NCI-H2196 (cell line): ENCODE results near the gene TRAK1.
"Not testable (repeated sequence)": the region's sequence is repeated elsewhere in the genome, so short reads cannot be mapped to it uniquely, and the experiment has no call there.

Experiments
- DNase-seq: peaks from one replicate; lab custom pipeline; 2025; ENCODE audit not compliant: unreplicated experiment; lab: John Stamatoyannopoulos, UW

TRAK1 gene

GRCh38 chr3:42095540-42095939 is 4.4 kb downstream of the TRAK1 start:
- no peak for DNase-seq

GRCh38 chr3:42096796-42097565 is 5.8 kb downstream of the TRAK1 start:
- no peak for DNase-seq

DNA sequence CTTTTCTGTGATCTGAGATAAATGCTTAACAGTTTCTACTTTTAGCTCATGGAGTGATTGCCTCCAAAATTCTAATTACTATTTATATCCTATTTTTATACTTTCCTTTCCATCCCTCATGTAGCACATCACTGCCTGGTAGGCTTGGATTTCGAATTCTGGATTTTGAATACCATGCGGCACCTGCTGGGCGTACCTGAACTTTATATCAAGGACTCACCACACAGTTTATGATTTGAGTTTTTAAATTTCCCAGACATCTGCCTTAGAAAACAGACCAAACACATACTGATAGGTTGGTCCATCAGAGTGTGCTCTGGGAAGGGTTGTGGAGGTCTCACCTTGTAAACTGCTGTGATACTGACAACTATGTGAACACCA is 6.4 kb downstream of the TRAK1 start:
- DNase-seq, result no peak

DNA sequence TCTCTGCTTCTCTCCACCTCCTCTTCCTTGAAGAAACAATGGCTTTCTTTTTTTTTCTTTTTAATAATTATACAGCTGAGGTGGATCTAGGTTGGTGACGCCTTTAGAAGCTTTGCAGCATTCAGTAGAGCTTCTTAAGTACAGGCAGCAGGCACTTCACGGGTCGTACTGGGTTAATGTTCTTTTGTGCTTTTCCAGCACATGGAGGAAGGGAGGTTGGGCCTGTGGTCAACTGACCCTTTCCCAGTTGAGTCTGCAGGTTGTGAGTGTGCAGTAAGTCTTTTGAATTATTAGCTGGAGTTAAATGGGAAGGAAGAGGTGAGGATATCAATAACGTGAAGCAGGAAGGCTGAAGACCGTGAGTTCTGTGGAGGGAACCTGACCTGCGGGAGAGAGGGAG is 7.0 kb downstream of the TRAK1 start:
- no peak for DNase-seq

GRCh38 chr3:42099020-42099765 is 8.0 kb downstream of the TRAK1 start:
- no peak for DNase-seq

DNA sequence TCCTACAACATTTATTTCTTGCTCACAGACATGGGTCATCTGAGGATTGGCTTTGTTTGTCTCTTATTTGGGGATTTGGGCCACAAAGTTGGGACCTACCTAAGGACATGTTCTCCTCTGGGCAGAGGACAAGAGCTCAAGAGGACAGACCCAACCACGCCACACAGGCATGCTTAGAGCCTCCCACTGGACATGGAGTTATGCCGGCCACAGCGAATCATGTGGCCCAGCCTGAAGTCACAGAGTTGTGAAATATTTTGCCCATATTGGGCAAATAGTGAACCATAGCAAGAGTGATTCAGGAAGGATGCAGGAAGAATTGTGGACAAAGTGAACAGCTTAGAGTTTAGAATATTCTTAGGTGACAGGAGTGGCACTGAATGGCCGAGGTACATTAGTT is 9.9 kb downstream of the TRAK1 start:
- no peak for DNase-seq

GRCh38 chr3:42101481-42101880 is 10.3 kb downstream of the TRAK1 start:
- no peak for DNase-seq

DNA sequence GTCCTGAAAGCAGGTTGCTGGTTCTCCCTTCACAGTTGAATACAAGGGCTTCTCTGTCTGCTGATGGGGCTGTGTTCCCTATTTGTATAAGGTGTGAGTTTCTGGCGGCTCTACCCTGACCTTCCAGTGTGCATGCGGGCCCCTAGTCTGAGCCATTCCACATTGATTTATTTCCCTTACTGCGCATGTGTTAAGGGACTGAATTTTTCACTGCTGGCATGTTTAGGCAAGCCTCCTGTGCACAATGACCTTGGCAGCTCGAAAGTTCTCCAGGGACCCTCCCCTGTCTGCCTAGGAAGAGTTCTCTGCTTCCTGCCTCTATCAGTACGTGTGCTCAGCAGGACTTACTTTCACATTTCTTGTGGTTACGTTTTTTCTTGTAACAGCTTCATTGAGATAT is 11.4 kb downstream of the TRAK1 start:
- no peak for DNase-seq

DNA sequence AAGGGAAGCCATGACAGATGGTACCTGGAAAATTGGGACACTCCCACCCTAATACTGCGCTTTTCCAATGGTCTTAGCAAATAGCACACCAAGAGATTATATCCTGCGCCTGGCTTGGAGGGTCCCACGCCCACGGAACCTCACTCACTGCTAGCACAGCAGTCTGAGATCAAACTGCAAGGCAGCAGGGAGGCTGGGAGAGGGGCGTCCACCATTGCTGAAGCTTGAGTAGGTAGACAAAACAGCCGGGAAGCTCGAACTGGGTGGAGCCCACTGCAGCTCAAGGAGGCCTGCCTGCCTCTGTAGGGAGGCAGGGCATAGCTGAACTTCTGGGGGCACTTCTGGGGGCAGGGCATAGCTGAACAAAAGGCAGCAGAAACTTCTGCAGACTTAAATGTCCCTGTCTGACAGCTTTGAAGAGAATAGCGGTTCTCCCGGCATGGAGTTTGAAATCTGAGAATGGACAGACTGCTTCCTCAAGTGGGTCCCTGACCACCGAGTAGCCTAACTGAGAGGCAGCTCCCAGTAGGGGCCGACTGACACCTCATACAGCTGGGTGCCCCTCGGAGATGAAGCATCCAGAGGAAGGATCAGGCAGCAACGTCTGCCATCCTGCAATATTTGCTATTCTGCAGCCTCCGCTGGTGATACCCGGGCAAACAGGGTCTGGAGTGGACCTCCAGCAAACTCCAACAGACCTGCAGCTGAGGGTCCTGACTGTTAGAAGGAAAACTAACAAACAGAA is 12.9 kb downstream of the TRAK1 start:
- DNase-seq, result not testable (repeated sequence)

DNA sequence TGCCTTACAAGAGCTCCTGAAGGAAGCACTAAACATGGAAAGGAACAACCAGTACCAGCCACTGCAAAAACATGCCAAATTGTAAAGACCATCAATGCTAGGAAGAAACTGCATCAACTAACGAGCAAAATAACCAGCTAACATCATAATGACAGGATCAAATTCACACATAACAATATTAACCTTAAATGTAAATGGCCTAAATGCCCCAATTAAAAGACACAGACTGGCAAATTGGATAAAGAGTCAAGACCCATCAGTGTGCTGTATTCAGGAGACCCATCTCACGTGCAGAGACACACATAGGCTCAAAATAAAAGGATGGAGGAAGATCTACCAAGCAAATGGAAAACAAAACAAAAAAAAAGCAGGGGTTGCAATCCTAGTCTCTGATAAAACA is 14.8 kb downstream of the TRAK1 start:
- not testable (repeated sequence) for DNase-seq

DNA sequence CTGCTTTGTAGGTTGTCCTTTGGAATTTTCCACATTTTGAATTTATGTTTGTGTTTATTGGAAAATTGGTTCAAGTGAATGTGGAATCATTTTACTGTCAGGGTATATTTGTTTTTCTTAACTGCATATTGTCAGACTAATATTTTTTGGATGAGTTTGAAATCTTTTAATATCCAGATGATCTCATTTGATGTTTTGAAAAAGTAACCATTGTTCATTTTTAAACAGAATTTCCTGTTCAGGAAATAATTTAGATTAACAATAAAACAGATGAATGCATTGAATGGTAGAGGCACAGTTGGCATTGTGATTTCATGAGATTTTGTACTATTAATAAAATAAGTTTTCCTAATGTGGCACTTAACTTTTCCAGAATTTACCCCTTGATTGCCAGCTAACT is 15.5 kb downstream of the TRAK1 start:
- DNase-seq, result no peak

DNA sequence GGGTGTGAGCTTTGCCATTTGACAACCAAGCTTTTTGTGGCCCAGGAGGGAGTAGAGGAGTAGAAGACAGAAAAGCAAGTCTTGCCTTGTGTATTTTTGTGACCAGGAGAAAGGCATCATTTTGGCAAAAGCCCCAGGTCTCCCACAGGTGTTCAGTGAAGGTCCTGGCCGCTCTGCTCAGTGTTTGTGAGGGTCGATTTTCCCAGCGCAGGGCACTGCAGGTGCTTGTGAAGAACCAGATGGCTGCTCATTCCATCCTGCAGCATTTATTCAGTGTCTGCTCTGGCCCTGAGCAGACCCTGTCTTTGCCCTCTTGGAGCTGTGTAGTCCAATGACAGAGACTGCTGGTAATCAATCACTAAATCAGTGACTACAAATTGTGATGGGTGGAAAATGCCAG is 19.5 kb downstream of the TRAK1 start:
- no peak for DNase-seq

GRCh38 chr3:42114130-42114725 is 23.1 kb downstream of the TRAK1 start:
- DNase-seq, result no peak

GRCh38 chr3:42115215-42115614 is 24.1 kb downstream of the TRAK1 start:
- DNase-seq, result no peak

DNA sequence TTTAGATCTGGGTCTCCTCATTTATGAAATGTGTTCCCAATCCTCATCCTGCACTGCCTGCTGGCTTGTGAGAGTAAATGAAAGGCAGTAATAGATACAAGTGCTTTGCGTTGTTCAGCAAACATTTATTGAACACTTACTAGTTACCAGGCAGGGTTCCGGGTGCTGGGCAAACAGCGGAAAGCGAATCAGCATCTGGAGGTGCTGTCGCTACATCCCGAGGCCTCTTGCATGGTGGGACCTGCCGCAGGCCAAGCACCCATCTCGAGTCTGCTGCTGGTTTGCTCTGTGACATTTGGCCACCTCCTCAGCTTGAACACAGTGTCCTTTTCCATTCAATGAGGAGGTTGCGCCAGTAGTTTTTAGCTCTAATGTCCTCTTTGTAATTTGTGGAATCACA is 24.8 kb downstream of the TRAK1 start:
- no peak for DNase-seq

DNA sequence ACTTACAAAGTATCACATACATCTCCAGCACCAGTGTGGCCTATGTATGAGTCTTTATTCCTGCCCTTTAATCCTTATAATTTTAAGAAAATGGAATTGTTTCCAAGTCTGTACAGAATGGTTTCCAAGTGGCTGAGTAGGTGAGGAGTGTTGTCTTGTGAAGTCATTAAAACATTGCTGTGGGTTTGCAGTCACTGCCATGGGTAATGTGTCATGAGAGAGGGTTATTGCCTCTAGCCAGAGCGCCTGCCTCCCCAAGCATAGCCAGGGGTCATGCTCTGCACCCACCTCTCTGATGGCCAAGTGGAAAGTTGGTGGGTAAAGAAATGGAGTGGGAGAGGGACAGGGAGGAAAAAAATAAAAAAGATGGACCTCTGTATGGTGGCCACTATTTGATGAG is 25.3 kb downstream of the TRAK1 start:
- DNase-seq, result no peak

- peak; percentile 26 for DNase-seq
These were observed 26.2 kb downstream of the TRAK1 start for GRCh38 chr3:42117175-42118008.

DNA sequence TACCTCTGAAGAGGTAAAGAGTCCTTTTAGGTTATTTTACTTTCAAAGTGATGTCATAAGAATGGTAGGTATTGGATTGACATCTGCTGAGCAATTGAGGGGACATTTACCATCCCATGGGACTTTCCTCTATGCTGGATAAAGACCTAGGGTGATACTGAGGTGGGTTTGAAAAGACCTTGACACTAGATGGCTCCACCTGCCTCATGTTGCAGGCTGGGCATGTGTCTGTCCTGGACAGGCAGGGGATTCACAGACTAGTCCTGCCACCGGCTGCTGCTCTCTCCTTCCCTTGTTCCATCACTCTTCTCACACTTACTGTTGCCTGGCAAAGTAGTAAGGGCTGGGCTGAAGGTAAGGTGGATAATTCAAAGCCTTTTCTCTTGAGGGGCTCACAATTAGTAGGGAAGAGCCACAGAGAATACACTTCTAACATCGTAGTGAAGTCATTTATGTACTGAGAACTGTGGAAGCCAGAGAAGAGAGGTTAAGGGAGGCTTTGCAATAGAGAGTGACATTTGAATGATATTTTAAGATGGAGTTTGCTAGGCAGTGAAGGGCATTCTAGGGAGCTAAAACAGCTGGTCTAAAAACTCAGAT is 27.7 kb downstream of the TRAK1 start:
- DNase-seq, result peak; percentile 26

- DNase-seq, result no peak
These were observed 28.6 kb downstream of the TRAK1 start for GRCh38 chr3:42119561-42120355.
